ENCODE results near the gene RYR2. TPM values are rescaled to one million over a fixed set of nuclear protein-coding genes. Genes with fewer than 3 reads are reported as not detected.

The RYR2 gene
- polyA plus RNA-seq, 1 experiment = not detected

DNA sequence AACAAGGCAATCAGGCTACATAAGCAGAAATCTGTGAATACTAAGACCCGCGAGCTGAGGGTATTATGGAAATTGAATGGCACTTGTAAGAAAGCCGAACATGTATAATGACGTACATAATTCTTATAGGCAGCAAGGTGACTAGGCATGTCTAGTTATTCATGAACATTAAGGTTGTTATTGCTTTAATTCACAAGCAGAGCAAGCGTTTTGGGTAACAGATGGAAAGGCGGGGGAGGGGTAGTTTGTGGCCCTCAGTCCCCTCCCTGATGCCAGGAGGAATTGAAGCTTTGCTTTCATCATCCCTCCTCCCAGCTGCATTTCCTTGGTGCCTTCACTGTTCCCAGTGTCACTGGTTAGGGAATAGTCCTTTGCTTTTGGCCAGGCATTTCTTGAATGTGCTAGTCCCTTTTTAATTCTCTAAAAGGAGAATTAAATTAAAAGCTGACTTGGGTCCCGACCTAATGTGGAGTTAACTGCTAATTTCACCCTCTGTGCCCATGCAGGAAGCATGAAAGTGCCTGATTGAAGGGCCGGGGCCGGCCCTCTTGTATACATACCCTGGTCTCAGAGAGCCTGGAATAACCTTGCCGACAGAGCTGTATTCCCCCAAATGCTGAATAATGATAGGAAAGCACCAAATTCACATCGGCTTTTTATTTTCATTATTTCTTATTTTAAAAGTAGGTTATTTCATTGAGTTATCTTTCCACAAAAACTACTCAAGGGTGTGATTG is 42.5 kb downstream of the RYR2 start:
- CTCF ChIA-PET = no interaction called here
- POLR2A ChIA-PET = no interaction called here
- Histone ChIP-seq H3K27me3 (ENCODE audit: control insufficient read depth, insufficient read depth, low read length) (no peaks in the 10 kb centered on the region), H3K36me3 (ENCODE audit: control insufficient read depth, insufficient read depth, low read length) (no peaks in the 10 kb centered on the region), H3K4me3 (ENCODE audit: low read depth, low read length) (no peak overlapping the region)
- no peak for TF ChIP-seq CTCF (IDR thresholded peaks at IDR 0.05; ENCODE audit: insufficient read depth, low read depth, low read length)
- DNase-seq (ENCODE audit: low read depth) = no peak

DNA sequence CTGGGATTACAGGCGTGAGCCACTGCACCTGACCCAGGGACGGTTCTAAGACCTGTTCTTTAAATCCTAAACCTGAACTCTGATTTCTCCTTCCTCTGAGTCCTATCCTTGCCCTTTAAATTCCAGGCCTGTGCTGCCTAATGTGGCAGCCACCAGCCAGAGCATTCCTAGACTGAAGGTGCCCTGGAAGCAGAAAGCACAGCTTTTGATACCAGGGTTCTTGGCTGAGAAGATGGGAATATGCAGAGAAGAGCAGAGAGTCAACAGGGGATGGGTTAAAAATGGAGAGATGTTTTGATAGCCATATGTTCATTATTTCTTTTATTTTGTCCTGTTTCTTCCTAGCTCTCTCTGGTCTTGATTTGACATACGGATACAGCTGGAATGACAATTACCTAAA is 49.7 kb downstream of the RYR2 start:
- CTCF ChIA-PET = no interaction called here
- Histone ChIP-seq H3K4me3 (ENCODE audit: low read depth, low read length) (no peak overlapping the region), H3K27me3 (ENCODE audit: control insufficient read depth, insufficient read depth, low read length) (no peaks in the 10 kb centered on the region), H3K36me3 (ENCODE audit: control insufficient read depth, insufficient read depth, low read length) (no peaks in the 10 kb centered on the region)
- DNase-seq (ENCODE audit: low read depth) = no peak
- POLR2A ChIA-PET = no interaction called here
- TF ChIP-seq CTCF (IDR thresholded peaks at IDR 0.05; ENCODE audit: insufficient read depth, low read depth, low read length) = no peak

DNA sequence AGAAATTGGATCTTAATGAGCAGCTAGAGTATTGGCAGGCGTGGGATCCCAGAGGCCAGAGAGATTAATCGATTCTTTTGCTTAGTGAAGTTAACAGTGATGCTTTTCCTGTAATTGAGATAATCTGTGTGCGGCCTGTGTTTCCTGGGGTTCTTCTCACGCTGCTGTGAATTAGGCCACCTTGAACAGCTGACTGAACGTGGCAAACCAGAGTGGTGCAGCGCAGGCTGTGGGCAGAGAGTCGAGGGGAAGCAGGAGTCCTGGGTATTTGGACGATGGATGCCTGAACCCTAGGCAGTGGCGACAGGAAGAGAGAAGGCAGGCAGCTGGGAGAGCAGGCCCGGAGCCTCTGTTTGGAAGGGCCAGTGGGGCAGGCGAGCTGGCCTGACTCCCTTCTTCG is 51.7 kb downstream of the RYR2 start:
- Histone ChIP-seq H3K36me3 (ENCODE audit: control insufficient read depth, insufficient read depth, low read length) (no peaks in the 10 kb centered on the region), H3K27me3 (ENCODE audit: control insufficient read depth, insufficient read depth, low read length) (no peaks in the 10 kb centered on the region), H3K4me3 (ENCODE audit: low read depth, low read length) (no peak overlapping the region)
- ChIA-PET POLR2A (no interaction called here), CTCF (no interaction called here)
- no peak for TF ChIP-seq CTCF (IDR thresholded peaks at IDR 0.05; ENCODE audit: insufficient read depth, low read depth, low read length)
- DNase-seq (ENCODE audit: low read depth) = no peak

- ChIA-PET CTCF (no interaction called here), POLR2A (no interaction called here)
- DNase-seq (ENCODE audit: low read depth) = no peak
- Histone ChIP-seq H3K4me3 (ENCODE audit: low read depth, low read length) (no peak overlapping the region), H3K36me3 (ENCODE audit: control insufficient read depth, insufficient read depth, low read length) (no peaks in the 10 kb centered on the region), H3K27me3 (ENCODE audit: control insufficient read depth, insufficient read depth, low read length) (no peaks in the 10 kb centered on the region)
- no peak for TF ChIP-seq CTCF (IDR thresholded peaks at IDR 0.05; ENCODE audit: insufficient read depth, low read depth, low read length)
Observed at GRCh38 chr1:237098541-237098940, 56.6 kb downstream of the RYR2 start.

- H3K4me3 ChIP-seq (ENCODE audit: low read depth, low read length) = no peak overlapping the region
- no peaks in the 10 kb centered on the region for H3K36me3 ChIP-seq (ENCODE audit: control insufficient read depth, insufficient read depth, low read length)
- CTCF ChIA-PET = no interaction called here
- H3K27me3 ChIP-seq (ENCODE audit: control insufficient read depth, insufficient read depth, low read length) = no peaks in the 10 kb centered on the region
- POLR2A ChIA-PET = no interaction called here
- DNase-seq (ENCODE audit: low read depth) = no peak
- TF ChIP-seq CTCF (IDR thresholded peaks at IDR 0.05; ENCODE audit: insufficient read depth, low read depth, low read length) = no peak
Observed at GRCh38 chr1:237103021-237103420, 61.0 kb downstream of the RYR2 start.

Measured in BJ (cell line).